Lower leg skin (tissue), 4 donors: ENCODE data around the gene SORCS2. TPM values are rescaled to one million over a fixed set of nuclear protein-coding genes. Genes with fewer than 3 reads are reported as not detected.

Experiments
- DNase-seq, 2 donors: peaks; one replicate each; pipeline ENCODE4 v3.0.0-alpha.2; 2019; ENCODE audit warnings: low spot score in 2 of 2
- H3K4me3 ChIP-seq: fragments of 200-600 bp; sonication (generic); 2 replicates; pipeline ENCODE4 v1.5.1; 2017; ENCODE audit warnings: mild to moderate bottlenecking, low read depth; ENCODE audit not compliant: poor library complexity, severe bottlenecking
- CTCF ChIP-seq, 3 donors: fragments of 450-650 bp; IDR thresholded peaks; one replicate each; pipeline ENCODE4 v1.5.1; 2016; ENCODE audit warnings: antibody characterized with exemption in 3 of 3, mild to moderate bottlenecking in 3 of 3, moderate library complexity in 2 of 3
- POLR2A ChIP-seq, 2 donors: fragments of 450-650 bp; IDR thresholded peaks; one replicate each; pipeline ENCODE4 v1.6.1; 2016 to 2017; ENCODE audit warnings: antibody characterized with exemption in 2 of 2, mild to moderate bottlenecking in 1 of 2, moderate library complexity in 1 of 2
- WGBS, 2 donors: methylation state at CpG; one replicate each; pipeline ENCODE4 v1.1.5; 2018; 5-methylcytosine and 5-hydroxymethylcytosine counted together
- intact Hi-C: fragments of 100-400 bp; cut with DNase I; formaldehyde crosslinking; loops from one replicate; pipeline ENCODE4 v1.15.0; 2023; ENCODE audit warnings: low total_unique reads
- microRNA-seq, 2 donors: library from miRNA; unstranded; fragments of <30 nt; microRNA quantifications; one replicate each; pipeline ENCODE4, GENCODE V29; 2016; ENCODE audit warnings: borderline replicate concordance in 2 of 2, borderline number of aligned reads in 1 of 2
- total RNA-seq, 4 donors: library from RNA; depleted of rRNA; stranded (reverse); fragments of >200 nt; gene quantifications; one replicate each; pipeline ENCODE4 v1.1.0, GENCODE V29; 2016

The SORCS2 gene
- total RNA-seq, 4 donors from 2014 or later = 1.1 to 6.4 (median 1.5) TPM

GRCh38 chr4:7787681-7788141 is 595.4 kb downstream of the SORCS2 start:
- intact Hi-C loops = no loop called here
- DNase-seq = no peak
- WGBS, 2 donors = 93 to 97% methylated on average over 24 to 30 of the region's 30 CpGs
- TF ChIP-seq POLR2A (IDR thresholded peaks at IDR 0.05) = no peak
- TF ChIP-seq CTCF (IDR thresholded peaks at IDR 0.05) = no peak
- no peak overlapping the region for H3K4me3 ChIP-seq

- 91 to 93% methylated on average over 17 of the region's 17 CpGs for WGBS, 2 donors
- intact Hi-C loops = no loop called here
- TF ChIP-seq CTCF (IDR thresholded peaks at IDR 0.05) (no peak), POLR2A (IDR thresholded peaks at IDR 0.05) (no peak)
- no peak overlapping the region for H3K4me3 ChIP-seq
- DNase-seq = no peak
Measured at GRCh38 chr4:7788193-7788592, 595.9 kb downstream of the SORCS2 start.

DNA sequence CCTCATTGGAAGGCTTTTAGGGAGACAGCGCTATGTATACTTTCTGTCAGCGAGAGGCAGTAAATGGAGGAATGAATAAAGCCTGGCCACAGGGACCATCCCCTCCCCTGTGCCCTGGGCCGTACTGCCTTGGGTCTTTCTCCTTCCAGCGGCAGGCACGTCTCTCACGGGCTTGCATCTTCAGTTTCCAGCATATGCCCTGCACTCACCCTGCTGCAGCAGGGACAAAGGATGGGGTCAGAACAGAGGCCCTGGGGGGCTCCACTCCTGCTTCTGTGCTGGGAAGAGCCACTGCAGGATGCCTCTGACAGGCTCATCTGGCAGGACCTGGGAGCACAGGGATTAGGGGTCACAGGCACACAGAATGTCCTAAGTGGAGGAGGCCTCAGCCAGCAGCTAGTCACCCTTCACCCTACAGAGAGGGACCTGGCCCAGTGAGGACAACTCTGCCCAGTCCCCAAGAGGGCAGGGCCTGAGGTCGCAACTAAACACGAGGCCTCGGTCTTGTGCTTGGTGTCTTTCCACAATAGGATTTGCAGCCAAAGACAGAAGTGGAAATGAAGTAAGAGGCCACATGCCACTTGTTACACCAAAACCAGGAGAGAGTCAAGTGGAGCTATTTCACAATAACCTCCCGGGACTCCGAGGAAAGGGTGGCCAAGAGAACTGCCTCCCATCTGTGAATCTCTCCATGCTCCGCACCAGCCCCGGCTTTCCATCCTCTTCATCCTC is 596.5 kb downstream of the SORCS2 start:
- TF ChIP-seq CTCF (IDR thresholded peaks at IDR 0.05) (no peak), POLR2A (IDR thresholded peaks at IDR 0.05) (no peak)
- intact Hi-C loops = no loop called here
- DNase-seq = peak; percentile 52 to 90
- 77 to 83% methylated on average over 12 to 13 of the region's 13 CpGs for WGBS, 2 donors
- no peak overlapping the region for H3K4me3 ChIP-seq

DNA sequence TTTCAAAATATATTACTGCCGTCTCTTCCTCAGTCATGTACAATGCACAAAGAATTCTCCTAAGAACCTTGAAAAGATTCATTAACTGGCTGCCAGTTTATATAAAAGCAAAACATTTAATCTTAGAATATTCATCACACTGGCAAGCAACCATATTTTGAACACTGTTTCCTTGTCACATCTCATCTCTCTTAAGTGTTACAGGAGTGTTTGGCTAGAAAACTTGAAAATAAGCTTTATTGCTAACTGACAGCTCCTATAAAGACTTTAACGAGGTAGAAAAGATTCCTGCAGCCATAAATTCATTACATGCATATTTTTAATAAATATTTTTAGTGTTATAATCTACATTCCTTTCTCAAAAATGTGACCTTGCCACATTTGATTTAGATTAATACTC is 597.7 kb downstream of the SORCS2 start:
- DNase-seq = no peak
- no peak for TF ChIP-seq CTCF (IDR thresholded peaks at IDR 0.05)
- no peak for TF ChIP-seq POLR2A (IDR thresholded peaks at IDR 0.05)
- intact Hi-C loops = no loop called here
- H3K4me3 ChIP-seq = no peak overlapping the region
- WGBS, 2 donors = 58 to 61% methylated on average over 2 of the region's 2 CpGs

- DNase-seq = no peak
- no peak overlapping the region for H3K4me3 ChIP-seq
- TF ChIP-seq POLR2A (IDR thresholded peaks at IDR 0.05) = no peak
- no peak for TF ChIP-seq CTCF (IDR thresholded peaks at IDR 0.05)
- 72 to 79% methylated on average over 2 of the region's 2 CpGs for WGBS, 2 donors
- intact Hi-C loops = no loop called here
Measured at GRCh38 chr4:7790999-7791398, 598.7 kb downstream of the SORCS2 start.

Small RNA genes lying within 50 kb of the gene (microRNA-seq; reads per million reads assigned to microRNA genes)
- 0 reads per million in 2 donors for gene MIR4274
- gene MIR4798 = 0 reads per million in 2 donors

Other genes with a start within 250 kb of the SORCS2 start
- gene TADA2B, start 149.2 kb upstream of the SORCS2 start, total RNA-seq = 10 to 100 TPM; 26.2 to 30.0 (median 27.2) TPM
- 10 to 100 TPM; 20.8 to 24.0 (median 21.6) TPM for gene GRPEL1, start 124.5 kb upstream of the SORCS2 start, total RNA-seq
- 100 to 1,000 TPM; 142 to 570 (median 249) TPM for gene PSAPL1, start 242.4 kb downstream of the SORCS2 start, total RNA-seq